Measurements from ENCODE around the gene ZNF564. TPM values are rescaled to one million over a fixed set of nuclear protein-coding genes. Genes with fewer than 3 reads are reported as not detected.

Gene ZNF564
- total and polyA plus RNA-seq, 2 experiments from 2014 or later, result 7.1 to 8.6 TPM

GRCh38 chr19:12484011-12484370 is 67.3 kb downstream of the ZNF564 start:
- H3K36me3 ChIP-seq (ENCODE audit: insufficient read depth), result no peaks in the 10 kb centered on the region
- no peak overlapping the region for H3K27ac ChIP-seq (ENCODE audit: low read depth)
- peaks cover 13% of the 10 kb centered on the region; the same call in 1 of the 2 replicates for H3K4me1 ChIP-seq (ENCODE audit: insufficient read depth)
- no peaks in the 10 kb centered on the region for H3F3A ChIP-seq (replicated peaks; ENCODE audit: low read depth)
- peaks cover 4% of the 10 kb centered on the region; the same call in 2 of the 3 replicates for H3K9me3 Mint-ChIP-seq
- H2AFZ ChIP-seq, result peak overlapping the region; percentile 91
- H3K36me3 Mint-ChIP-seq (ENCODE audit: low read depth), result no peaks in the 10 kb centered on the region; the same call in 2 of the 3 replicates
- peak; percentile 3; the same call in 2 of the 3 replicates for ATAC-seq
- H3K79me2 ChIP-seq (replicated peaks; ENCODE audit: insufficient read depth), result 0 out of 2 replicates have a peak, but pooled peaks cover 3% of the 10 kb centered on the region
- H3K27me3 Mint-ChIP-seq (ENCODE audit: insufficient read depth, low read depth, poor library complexity), result peaks cover 3% of the 10 kb centered on the region
- H3K4me2 ChIP-seq, result peak overlapping the region; percentile 83
- peaks cover 17% of the 10 kb centered on the region for H3K27me3 ChIP-seq (ENCODE audit: insufficient read depth)
- no peak for DNase-seq (ENCODE audit: low spot score)
- H3K4me3 Mint-ChIP-seq, result peak overlapping the region; percentile 89
- H4K20me1 ChIP-seq (replicated peaks; ENCODE audit: insufficient read depth), result peaks cover 8% of the 10 kb centered on the region; the same call in 1 of the 2 replicates
- H3K4me1 Mint-ChIP-seq, result peaks cover 10% of the 10 kb centered on the region; the same call in 2 of the 3 replicates
- peak overlapping the region; percentile 58 for H3K4me3 ChIP-seq
- no peak overlapping the region for H3K27ac Mint-ChIP-seq
- no peaks in the 10 kb centered on the region for H3K9me2 ChIP-seq (ENCODE audit: insufficient read depth)
- no peak for TF ChIP-seq ETS1 (IDR thresholded peaks at IDR 0.05)
- TF ChIP-seq JUNB (IDR thresholded peaks at IDR 0.05; ENCODE audit: unreplicated experiment), result no peak
- TF ChIP-seq CREB1 (CRISPR knock-in tag; IDR thresholded peaks at IDR 0.05; ENCODE audit: low read depth), result no peak
- TF ChIP-seq ZNF331 (CRISPR knock-in tag; IDR thresholded peaks at IDR 0.05; ENCODE audit: low read depth), result no peak
- no peak for TF ChIP-seq EZH2 (IDR thresholded peaks at IDR 0.05; ENCODE audit: low read depth, unreplicated experiment)
- TF ChIP-seq CTCF (conservative IDR thresholded peaks at IDR 0.05; ENCODE audit: low read depth in 2 of 2), result no peak
- TF ChIP-seq POLR2AphosphoS5 (IDR thresholded peaks at IDR 0.05; ENCODE audit: low read depth), result no peak
- TF ChIP-seq EZH2phosphoT487 (IDR thresholded peaks at IDR 0.05; ENCODE audit: unreplicated experiment), result no peak
- no peak for TF ChIP-seq ZNF114 (CRISPR knock-in tag; IDR thresholded peaks at IDR 0.05)
- no peak for TF ChIP-seq STAT1 (IDR thresholded peaks at IDR 0.05; ENCODE audit: unreplicated experiment)
- no peak for TF ChIP-seq ZNF462 (CRISPR knock-in tag; IDR thresholded peaks at IDR 0.05)
- no peak for TF ChIP-seq REST (IDR thresholded peaks at IDR 0.05; ENCODE audit: unreplicated experiment)
- no peak for TF ChIP-seq NANOG (IDR thresholded peaks at IDR 0.05; ENCODE audit: borderline replicate concordance)
